Fibroblast of skin of left quadriceps (primary cell): ENCODE data around the gene RP2.
A peak's percentile ranks its signal among the peaks of the same experiment; 100 is the strongest.

Source experiments
- DNase-seq, 2 experiments: peaks; one replicate each; pipeline ENCODE4 v3.0.0-alpha.2; 2013; ENCODE audit warnings: low read depth in 2 of 2

Gene RP2

DNA sequence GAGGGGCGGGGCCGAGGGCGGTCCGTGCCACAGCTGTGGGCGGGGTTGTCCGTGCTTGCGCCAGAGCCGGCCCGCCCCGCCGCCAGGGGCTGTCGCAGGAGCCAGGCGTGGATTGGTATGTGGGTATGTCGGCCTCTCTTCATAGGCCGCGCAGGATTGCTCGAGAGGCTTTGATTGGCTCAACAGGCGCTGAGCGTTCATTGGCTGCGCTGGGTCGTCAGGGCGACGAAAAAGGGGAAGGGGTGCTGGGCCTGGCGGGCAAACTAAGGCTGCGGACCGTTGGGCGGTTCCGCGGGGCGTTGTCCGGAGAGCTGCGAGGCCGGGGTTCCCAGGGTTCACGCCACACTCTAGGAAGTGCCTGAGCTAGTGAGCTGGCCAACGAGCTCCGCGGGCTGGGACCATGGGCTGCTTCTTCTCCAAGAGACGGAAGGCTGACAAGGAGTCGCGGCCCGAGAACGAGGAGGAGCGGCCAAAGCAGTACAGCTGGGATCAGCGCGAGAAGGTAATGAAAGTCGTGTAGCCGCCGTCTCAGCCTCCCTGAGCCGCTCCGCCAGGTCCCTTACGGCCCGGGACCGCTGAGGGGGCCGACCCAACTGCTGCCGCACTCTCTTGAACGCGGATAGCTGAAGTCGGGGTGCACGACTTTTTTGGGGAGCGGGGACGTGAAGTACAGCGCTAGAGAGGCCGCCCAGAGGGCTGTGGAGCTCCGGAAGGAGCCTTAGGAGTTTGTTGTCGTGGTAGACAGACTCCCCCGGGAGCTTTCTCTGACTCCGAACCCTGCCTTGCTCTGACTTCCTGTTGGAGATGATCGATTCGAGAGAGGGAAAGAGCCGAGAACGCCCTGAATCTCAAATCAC is at the start of gene RP2:
Gene RP2, plus strand, starts transcription at position 343 of the 857 bp plus-strand sequence. Its CDS starts 58 bp downstream, at position 401.
- DNase-seq: peak; percentile 80 to 85

- peak; percentile 32 to 36 for DNase-seq
Observed at GRCh38 chrX:46788902-46789301, 47.9 kb upstream of the RP2 start.

- DNase-seq: peak; percentile 80 to 83
Observed at GRCh38 chrX:46791927-46792809, 44.7 kb upstream of the RP2 start.

GRCh38 chrX:46792810-46793188 is 44.0 kb upstream of the RP2 start:
- no peak for DNase-seq

- no peak for DNase-seq
Observed at GRCh38 chrX:46793386-46794143, 43.3 kb upstream of the RP2 start.

DNA sequence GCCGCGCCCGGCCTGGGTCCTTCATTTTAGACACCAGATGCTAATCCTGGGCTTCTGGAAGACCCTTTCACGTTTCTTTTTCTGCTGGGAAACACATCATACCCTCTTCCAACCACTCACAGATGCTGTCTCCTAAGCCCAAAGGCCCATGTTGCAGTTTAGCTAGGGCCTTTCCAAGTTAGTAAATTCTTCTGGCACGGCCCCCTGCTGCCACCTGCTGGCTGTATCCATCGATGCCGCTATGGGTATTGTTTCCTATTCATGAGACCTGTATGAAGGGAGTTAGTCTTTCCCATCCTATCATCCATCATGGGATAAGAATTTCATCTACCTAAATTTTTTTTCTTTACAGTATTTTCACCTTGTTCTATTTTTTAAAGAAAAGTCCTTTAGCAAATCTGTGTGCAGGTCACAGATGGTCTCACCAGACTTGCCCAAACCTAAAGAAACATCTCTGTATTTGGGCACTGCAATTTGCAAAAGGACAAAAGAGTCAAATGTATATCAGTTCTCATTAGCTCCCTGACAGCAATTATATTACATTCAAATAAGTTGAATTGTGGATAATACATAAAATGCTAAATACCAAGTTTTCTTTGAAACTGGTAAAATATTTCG is 40.2 kb upstream of the RP2 start:
- DNase-seq: peak; percentile 33 to 44

DNA sequence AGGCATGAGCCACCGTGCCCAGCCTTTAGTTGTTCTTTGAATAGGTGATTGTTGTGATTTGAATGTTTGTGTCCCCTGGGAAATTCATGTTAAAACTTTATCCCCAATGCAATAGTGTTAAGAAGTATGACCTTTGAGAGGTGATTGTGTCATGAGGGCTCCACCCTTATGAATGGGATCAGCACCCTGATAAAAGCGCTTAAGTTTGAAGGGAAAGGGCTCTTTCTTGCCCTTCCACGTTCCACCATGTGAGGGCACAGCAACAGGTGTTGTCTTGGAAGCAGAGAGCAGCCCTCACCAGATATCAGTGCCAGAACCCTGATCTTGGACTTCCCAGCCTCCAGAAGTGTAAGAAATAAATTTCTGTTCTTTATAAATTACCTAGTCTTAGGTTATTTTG is 33.7 kb upstream of the RP2 start:
- no peak for DNase-seq

DNA sequence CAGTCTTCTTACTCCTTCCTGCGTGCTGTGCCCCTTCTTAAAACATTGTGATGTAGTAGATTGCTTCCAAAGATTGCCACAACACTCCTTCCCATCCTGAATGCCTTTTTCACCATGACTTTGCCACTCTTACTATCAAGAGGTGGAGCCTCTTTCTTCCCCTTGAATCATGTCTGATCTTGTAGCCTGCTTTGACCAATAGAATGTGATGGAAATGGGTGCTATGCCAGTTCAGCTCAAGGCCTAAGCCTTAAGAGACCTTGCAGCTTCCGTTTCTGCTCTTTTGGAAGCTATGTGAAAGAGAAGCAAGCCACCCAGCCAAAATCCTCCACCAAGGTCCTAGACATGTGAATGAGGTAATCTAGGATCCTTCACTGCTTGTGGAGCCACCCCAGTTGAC is 31.6 kb upstream of the RP2 start:
- DNase-seq: no peak

DNA sequence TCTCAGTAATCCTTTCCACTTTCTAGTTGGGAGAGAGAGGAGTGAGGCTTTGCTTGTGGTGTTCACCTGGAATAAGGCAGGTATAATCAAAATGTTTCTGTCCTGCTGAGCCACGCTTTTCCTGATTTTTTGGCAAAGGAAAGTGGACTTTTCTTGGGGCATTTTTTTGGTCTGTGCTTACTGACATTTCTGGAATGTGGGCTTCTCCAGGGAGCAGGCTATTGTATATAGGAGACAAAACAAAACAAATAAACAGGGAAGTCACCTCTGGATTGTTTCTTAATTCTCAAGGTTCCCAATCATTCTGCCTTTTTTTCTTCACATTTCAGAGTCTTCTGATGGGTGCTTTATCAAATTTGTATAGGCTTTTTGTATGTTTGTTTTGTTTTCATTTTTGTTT is 25.7 kb upstream of the RP2 start:
- no peak for DNase-seq

DNA sequence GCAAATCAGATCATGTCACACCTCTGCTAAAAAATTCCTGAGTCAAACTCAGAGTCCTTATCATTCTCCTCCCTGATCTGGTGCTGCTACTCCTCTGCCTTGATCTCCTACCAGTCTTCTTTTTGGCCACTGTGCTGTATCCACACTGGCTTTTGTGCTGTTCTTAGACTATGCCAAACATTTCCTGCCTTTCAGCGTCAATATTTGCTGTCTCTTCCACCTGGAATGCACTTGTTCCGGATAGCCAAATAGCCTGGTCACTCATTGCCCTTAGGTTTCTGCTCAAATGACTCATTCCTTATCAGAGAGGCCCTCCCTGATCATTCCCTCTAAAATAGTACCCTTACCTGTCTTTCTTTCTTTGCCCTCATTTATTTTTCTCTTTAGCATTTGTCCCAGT is 24.4 kb upstream of the RP2 start:
- DNase-seq: no peak

DNA sequence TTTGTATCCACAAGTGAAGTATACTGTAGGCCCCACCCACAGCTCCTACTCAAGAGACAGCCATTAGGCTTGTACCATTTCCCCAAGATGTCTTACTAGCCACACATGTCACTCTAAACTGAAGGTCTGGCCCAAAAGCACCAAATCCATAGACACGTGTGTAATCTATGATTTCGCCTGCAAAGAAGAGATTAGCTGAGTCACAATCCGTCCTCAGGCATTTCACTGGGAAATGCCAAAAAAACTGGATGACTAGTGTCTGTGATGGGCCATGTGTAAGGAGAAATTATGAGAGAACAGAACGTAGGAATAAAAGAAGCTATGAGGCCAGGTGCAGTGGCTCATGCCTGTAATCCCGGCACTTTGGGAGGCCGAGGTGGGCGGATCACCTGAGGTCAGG is 21.9 kb upstream of the RP2 start:
- DNase-seq: no peak

DNA sequence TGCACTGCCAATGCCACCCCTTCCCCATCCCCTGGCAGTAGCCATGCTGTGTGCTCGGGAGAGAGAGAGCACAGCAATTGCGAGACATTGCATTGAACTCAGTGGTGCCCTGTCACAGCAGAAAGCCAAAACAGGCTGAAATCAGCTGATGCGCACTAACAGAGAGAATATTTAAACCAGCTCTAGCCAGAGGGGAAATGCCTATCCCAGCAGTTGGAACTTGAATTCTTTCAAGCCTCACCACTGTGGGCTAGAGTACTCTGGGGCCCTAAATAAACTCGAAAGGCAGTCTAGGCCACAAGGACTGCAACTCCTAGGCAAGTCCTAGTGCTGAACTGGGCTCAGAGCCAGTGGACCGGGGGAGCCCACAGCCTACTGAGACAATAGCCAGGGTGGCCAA is 17.7 kb upstream of the RP2 start:
- no peak for DNase-seq

GRCh38 chrX:46820391-46821100 is 16.3 kb upstream of the RP2 start:
- DNase-seq: no peak

GRCh38 chrX:46823481-46823880 is 13.4 kb upstream of the RP2 start:
- DNase-seq: no peak

GRCh38 chrX:46831765-46832327 is 5.0 kb upstream of the RP2 start:
- DNase-seq: no peak

DNA sequence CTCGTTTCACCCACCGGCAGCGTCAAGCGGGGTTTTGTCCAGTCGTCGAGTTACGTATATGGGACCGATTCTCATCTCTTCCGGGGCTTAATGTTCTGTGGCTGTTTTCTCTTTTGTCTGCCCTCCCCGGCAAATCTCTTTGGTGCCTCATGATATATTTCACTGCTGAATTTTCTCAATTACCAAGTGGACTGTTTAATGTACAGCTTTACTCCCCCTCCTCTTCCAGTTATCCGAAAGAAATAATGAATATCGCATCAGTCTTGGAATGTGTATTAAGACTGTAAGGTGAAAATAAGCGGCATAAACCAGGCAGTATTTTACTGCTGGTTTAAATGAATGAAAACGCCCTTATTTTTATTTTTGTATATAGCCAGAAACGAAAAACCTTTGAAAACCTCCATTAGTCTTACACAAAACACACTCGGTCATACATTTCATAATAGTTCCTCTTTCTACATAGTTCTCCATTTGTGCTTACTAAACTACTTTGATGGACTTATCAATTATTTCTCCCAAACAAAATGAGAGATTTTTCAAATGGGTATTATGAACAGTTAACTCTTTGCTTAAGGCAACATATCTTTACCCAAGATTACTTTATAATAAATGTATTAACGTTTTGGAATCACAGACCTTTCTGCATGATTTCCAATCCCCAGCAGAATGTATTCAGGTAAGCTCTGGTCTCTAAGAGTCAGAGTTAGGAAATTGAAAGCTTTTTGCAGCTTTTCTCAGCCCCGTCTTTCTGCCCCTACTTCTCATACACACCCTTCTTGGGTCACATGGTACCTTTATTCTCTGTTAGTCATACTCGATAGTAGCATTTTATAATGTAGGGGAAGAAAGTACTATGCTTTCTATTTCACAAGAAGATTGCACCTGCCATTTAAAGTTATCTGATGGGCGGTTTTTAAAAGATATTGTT is 979 bp downstream of the RP2 start:
- no peak for DNase-seq

GRCh38 chrX:46838486-46838870 is 1.6 kb downstream of the RP2 start:
- DNase-seq: no peak

DNA sequence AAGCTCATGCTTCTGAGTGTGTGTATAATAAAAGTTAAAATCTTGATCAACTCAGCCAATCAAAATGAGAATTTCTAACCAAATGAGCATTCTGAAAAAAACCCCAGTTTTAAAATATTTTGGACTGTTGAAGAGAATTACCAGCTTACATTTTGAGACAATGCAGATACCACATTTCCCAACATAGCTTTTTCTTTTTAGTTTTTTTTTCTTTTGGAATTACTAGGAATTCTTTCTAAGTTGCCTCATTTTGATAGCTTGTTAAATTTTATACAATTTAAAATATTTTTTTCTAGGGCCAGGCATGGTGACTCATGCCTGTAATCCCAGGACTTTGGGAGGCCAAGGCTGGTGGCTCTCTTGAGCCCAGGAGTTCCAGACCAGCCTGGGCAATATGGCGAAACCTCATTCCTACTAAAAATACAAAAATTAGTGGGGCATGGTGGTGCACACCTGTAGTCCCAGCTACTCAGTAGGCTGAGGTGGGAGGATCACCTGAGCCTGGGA is 2.2 kb downstream of the RP2 start:
- no peak for DNase-seq

- DNase-seq: no peak
Observed at GRCh38 chrX:46840946-46841345, 4.1 kb downstream of the RP2 start.
